Right cardiac atrium (tissue), 5 donors: ENCODE results near the gene BSN. TPM values are rescaled to one million over a fixed set of nuclear protein-coding genes. Genes with fewer than 3 reads are reported as not detected.
A peak's percentile ranks its signal among the peaks of the same experiment; 100 is the strongest.

ENCODE experiments used
- ATAC-seq, 2 donors: fragments of 200-7000 bp; cut with Tn5 transposase; one replicate each; pipeline versions ENCODE4 v1.8.0 to v1.9.1; 2020; ENCODE audit warnings: moderate library complexity in 2 of 2, mild to moderate bottlenecking in 1 of 2
- DNase-seq, 3 donors: peaks; one replicate each; pipeline ENCODE4 v3.0.0-alpha.2; 2020
- H3K27ac ChIP-seq: one replicate; pipeline ENCODE4 v1.5.1; 2013; ENCODE audit warnings: mild to moderate bottlenecking, low read length, control low read depth, moderate library complexity
- H3K27me3 ChIP-seq: one replicate; pipeline ENCODE4 v1.6.1; 2013; ENCODE audit not compliant: control insufficient read depth, insufficient read depth
- H3K4me1 ChIP-seq: one replicate; pipeline ENCODE4 v1.6.1; 2013; ENCODE audit warnings: low read length; ENCODE audit not compliant: control insufficient read depth, insufficient read depth
- H3K4me3 ChIP-seq: one replicate; pipeline ENCODE4 v1.5.1; 2013; ENCODE audit warnings: low read length, control low read depth
- H3K9me3 ChIP-seq: one replicate; pipeline ENCODE4 v1.6.1; 2013; ENCODE audit warnings: low read length; ENCODE audit not compliant: control insufficient read depth
- WGBS: extraction: QIAGEN DNeasy Blood & Tissue Kit; methylation state at CpG from one replicate; pipeline ENCODE4 v1.1.7; 2013; 5-methylcytosine and 5-hydroxymethylcytosine counted together
- intact Hi-C, 4 donors: fragments of 100-400 bp; cut with DNase I; formaldehyde crosslinking; loops; one replicate each; pipeline versions ENCODE4 v1.11.0 to v1.14.0; 2022 to 2023
- polyA plus RNA-seq: library from polyadenylated mRNA; stranded (reverse); fragments of 200-250 nt; gene quantifications from one replicate; pipeline ENCODE4 v1.2.3, GENCODE V29; 2013
- total RNA-seq, 4 donors: library from RNA; stranded (reverse); fragmentation: NEBNext Ultra II Directional; extraction: Animal tissue kit (Norgen Biotek cat#: 25700); gene quantifications; one replicate each; pipeline ENCODE4 v1.2.1, GENCODE V29; 2021
- donor health status: healthy with polysubstance abuse.
- donor health status: DM: no; HTN: yes; CAD: no.
- donor health status: DM: no; HTN: no; CAD: no.
- donor health status: DM: no; HTN: yes; CAD: no; lungs with severe emphysema.
- donor health status: DM: yes; HTN: yes; CAD: no.

Gene BSN
- total and polyA plus RNA-seq, 5 donors, result 0.25 to 1.4 (median 0.38) TPM

DNA sequence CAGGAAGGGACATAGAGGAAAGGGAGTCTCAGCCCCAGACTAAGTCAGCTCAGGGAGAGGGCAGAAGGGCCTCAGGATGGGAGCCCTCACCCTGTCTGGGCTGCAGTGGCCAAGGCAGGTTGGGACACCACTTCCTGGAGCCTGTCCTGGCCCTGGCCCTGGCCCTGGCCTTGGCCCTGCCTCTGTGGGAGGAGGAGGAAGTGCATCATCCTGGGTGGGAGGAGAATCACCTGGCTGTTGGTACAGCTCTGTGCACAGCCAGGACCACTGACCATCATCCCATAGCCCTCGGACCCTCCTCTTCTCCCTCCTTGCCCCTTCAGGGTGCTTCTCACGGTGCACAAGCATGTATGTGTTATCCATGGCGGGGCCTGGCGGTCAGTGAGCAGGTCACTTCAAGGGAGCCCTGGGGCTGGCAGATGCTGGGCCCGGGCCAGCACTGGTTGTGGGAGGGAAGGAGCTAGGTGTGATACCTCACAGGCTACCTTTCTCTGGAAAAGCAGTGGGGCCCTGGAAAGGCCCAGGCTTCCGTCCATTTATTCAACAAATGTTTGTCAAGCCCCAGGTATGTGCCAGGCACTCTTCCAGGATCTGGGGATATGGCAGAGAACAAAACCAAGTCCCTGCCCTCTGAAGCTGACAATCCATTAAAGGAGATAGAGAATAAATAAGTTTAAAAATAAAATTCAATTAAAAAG lies 111.7 kb downstream of the BSN start:
- intact Hi-C loops, result no loop called here
- Histone ChIP-seq H3K9me3 (no peaks in the 10 kb centered on the region), H3K27ac (no peak overlapping the region), H3K4me3 (no peak overlapping the region), H3K27me3 (no peaks in the 10 kb centered on the region), H3K4me1 (no peaks in the 10 kb centered on the region)
- ATAC-seq (no peak), DNase-seq (no peak)
- 85% methylated on average over 6 of the region's 6 CpGs for WGBS

DNA sequence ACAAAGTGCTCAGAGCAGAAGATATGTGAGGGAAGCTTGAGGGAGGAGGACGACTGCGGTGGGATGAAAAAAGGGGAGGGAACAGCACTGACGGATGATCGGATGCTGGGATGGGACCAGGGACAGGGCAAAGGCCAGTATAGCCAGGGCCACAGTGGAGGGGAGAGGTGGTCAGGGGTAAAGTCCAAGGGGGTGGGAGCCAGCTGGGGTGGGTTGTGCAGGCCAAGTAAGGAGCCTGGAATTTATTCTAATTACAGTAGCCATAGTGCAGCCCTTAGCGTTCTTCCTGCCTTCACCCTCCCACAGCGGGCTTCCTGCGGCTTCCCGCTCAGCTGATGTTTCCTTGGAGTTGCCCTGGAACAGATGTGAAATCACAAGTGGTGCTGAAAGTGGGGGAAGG lies 112.3 kb downstream of the BSN start:
- DNase-seq, result no peak
- ATAC-seq, result no peak
- Histone ChIP-seq H3K4me3 (no peak overlapping the region), H3K27me3 (no peaks in the 10 kb centered on the region), H3K4me1 (no peaks in the 10 kb centered on the region), H3K9me3 (no peaks in the 10 kb centered on the region), H3K27ac (no peak overlapping the region)
- intact Hi-C loops, result no loop called here
- 42% methylated on average over 8 of the region's 8 CpGs for WGBS

GRCh38 chr3:49667701-49668413 lies 113.6 kb downstream of the BSN start:
- WGBS, result 84% methylated on average over 25 of the region's 25 CpGs

GRCh38 chr3:49668414-49668797 lies 114.1 kb downstream of the BSN start:
- Histone ChIP-seq H3K9me3 (no peaks in the 10 kb centered on the region), H3K4me3 (no peak overlapping the region), H3K27me3 (no peaks in the 10 kb centered on the region), H3K4me1 (peaks cover 4% of the 10 kb centered on the region), H3K27ac (no peak overlapping the region)
- ATAC-seq (no peak), DNase-seq (peak in 1 of 3 donors; percentile 11)
- intact Hi-C loops, result no loop called here
- 43% methylated on average over 5 of the region's 5 CpGs for WGBS

More at GRCh38 chr3:49667701-49668413, 113.6 kb downstream of the BSN start:
- H3K27ac ChIP-seq, result no peak overlapping the region
- peak in 1 of 3 donors; percentile 25 for DNase-seq
- no peaks in the 10 kb centered on the region for H3K27me3 ChIP-seq
- H3K4me1 ChIP-seq, result no peaks in the 10 kb centered on the region
- H3K9me3 ChIP-seq, result no peaks in the 10 kb centered on the region
- H3K4me3 ChIP-seq, result no peak overlapping the region
- no peak for ATAC-seq
- intact Hi-C loops, result no loop called here

DNA sequence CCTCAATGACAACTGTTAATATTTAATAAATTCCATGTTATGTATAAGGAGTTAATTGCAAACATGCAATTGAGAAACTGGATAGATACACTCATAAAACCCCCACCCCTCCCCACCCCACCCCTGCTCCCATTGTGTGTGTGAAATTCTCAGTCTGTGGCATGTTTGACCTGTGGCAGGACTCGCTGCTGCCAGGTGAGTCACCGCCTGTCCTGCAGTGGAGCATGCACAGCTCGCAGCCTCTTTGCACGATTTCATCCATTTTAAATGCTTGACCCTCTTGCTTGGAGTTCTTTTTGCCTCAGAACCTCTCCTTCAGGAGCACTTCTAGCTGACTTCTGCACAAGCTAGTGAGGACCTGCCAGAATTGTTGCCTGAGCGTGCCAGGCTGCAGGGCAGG lies 114.6 kb downstream of the BSN start:
- 79% methylated on average over 5 of the region's 5 CpGs for WGBS
- peaks cover 4% of the 10 kb centered on the region for H3K4me1 ChIP-seq
- no peaks in the 10 kb centered on the region for H3K27me3 ChIP-seq
- H3K4me3 ChIP-seq, result no peak overlapping the region
- H3K27ac ChIP-seq, result no peak overlapping the region
- DNase-seq (peak in 1 of 3 donors; percentile 13), ATAC-seq (no peak)
- intact Hi-C loops, result no loop called here
- H3K9me3 ChIP-seq, result no peaks in the 10 kb centered on the region

DNA sequence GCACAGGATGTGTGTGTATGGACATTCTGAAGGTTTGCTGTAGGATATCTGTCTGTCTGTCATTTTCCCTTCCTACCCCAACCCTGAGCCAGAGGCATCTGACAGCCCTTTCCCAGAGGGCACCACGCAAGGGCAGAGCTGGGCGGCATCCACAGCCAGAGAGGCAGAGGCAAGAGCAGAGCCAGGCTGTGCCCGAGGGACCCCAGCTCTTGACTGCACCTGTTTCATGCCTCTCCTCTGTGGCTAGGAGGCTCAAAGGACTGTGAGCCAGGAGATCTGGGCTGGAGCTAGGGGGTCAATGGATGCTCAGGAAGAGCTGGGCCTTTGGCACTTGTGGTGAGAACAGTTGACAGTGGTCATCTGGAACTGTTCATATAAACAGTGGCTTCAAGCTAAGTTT lies 115.1 kb downstream of the BSN start:
- Histone ChIP-seq H3K27ac (no peak overlapping the region), H3K9me3 (no peaks in the 10 kb centered on the region), H3K27me3 (no peaks in the 10 kb centered on the region), H3K4me1 (peaks cover 4% of the 10 kb centered on the region), H3K4me3 (no peak overlapping the region)
- 84% methylated on average over 3 of the region's 3 CpGs for whole genome bisulfite sequencing
- ATAC-seq (no peak), DNase-seq (peak in 1 of 3 donors; percentile 29)
- intact Hi-C loops, result no loop called here

DNA sequence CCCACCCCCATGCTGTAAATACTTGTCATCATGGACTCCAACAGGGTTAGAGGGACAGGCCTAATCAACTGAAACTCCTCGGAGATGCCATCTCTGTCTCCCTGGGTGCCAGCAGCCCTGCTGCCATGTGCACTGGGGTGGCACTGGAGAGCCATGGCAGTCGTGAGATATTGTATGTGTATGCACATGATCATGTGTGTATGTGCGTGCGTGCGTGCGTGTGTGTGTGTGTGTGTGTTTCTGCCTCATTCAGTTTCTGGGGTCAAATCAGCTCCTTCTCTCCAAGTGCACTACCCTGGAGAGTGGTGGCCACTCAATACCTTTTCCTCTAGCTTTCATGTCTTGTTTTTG lies 116.6 kb downstream of the BSN start:
- H3K27me3 ChIP-seq, result no peaks in the 10 kb centered on the region
- ATAC-seq (no peak), DNase-seq (peak in 1 of 3 donors; percentile 34)
- H3K4me3 ChIP-seq, result no peak overlapping the region
- WGBS, result 66% methylated on average over 6 of the region's 6 CpGs
- intact Hi-C loops, result loop anchor here (2.0 to 10.0 kb wide), 4 partner anchors 129 to 206 kb away; no protein-coding TSS in a partner anchor
- peaks cover 5% of the 10 kb centered on the region for H3K4me1 ChIP-seq
- no peak overlapping the region for H3K27ac ChIP-seq
- H3K9me3 ChIP-seq, result no peaks in the 10 kb centered on the region

DNA sequence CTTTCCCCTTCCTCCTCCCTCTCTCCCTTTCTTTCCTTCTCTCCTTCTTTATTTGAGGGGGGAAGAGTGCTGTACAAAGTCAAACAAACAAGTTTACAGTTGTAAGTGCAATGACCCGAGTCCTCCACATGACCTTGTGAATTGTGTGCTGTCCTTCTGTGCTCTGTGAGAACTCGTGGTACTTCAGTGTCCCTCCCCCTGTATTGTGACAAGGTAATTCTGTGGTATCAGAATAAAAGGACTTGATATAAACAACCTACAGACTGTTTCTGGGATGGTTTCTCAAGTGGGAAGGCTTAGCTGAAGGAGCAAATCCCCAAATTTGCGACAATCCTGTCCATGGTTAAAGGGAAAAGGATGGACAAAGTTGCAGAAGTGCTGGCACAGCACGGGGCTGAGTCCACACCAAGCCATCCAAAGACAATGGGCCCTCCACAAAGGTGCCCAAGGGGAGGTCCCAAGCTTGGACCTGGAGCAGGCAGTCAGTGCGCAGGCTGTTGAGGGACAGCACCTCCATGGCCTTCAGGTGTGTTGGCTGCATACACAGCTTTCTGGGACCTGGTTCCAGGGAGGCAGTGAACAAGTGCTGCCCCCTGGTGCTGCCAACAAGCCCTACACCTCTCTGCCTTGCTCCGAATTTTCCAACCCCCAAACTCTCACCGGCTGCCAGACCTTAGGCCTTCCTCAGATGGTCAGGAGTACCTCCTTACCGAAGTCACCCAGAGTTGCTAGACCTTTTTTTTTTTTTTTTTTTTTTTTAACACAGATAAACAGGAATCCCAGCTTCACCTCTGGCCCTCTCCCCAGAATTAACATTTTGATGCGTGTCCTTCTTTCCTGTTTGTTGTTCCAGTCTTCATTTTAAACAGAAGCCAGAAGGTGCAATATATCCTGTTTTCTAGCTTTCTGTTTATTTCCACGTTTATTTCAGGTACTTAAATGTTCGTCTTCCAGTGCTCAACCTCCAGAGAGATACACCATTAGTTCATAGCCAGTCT lies 117.3 kb downstream of the BSN start:
- no peak for ATAC-seq
- no peak overlapping the region for H3K4me3 ChIP-seq
- peak; percentile 49 to 80 (median 78) for DNase-seq
- peaks cover 5% of the 10 kb centered on the region for H3K4me1 ChIP-seq
- intact Hi-C loops, result loop anchor here (2.0 to 10.0 kb wide), 4 partner anchors 129 to 207 kb away; no protein-coding TSS in a partner anchor
- no peaks in the 10 kb centered on the region for H3K9me3 ChIP-seq
- H3K27me3 ChIP-seq, result no peaks in the 10 kb centered on the region
- H3K27ac ChIP-seq, result no peak overlapping the region
- 40% methylated on average over 11 of the region's 11 CpGs for WGBS

DNA sequence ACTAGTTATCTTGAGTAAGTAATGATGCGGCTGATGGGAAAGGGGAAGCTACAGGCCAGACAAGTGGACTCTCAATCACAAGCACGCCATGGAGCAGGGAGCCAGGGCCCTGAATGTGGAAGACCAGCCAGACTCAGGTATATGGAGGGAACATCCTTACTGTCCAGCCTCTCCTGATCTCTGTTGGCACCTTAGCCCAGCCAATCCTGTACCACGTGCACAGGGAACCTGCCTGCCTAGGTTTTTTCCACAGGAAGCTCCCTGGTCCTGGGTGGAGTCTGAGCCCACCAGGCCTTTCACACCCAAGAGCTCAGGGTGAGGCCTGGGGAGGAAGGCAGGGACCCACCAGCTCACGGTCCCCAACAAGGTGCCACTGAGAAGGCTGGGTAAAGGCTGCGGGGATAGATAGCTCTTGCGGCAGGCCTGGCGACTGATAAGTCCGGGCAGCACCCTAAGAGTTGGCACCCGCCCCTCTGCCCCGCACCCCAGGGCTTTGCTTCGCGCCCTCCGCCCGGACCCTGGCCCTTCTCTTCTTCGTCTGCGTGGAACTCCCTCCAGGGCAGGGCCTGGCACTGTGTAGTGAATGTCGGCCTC lies 118.9 kb downstream of the BSN start:
- H3K27me3 ChIP-seq, result no peaks in the 10 kb centered on the region
- intact Hi-C loops, result loop anchor here (5.0 to 10.0 kb wide), 3 partner anchors 131 to 208 kb away; no protein-coding TSS in a partner anchor
- no peak for ATAC-seq
- peak overlapping the region; percentile 67 for H3K4me3 ChIP-seq
- H3K4me1 ChIP-seq, result peaks cover 5% of the 10 kb centered on the region
- 22% methylated on average over 17 of the region's 17 CpGs for WGBS
- DNase-seq, result no peak
- H3K9me3 ChIP-seq, result no peaks in the 10 kb centered on the region
- peak overlapping the region; percentile 53 for H3K27ac ChIP-seq

- Histone ChIP-seq H3K27me3 (no peaks in the 10 kb centered on the region), H3K4me1 (peaks cover 5% of the 10 kb centered on the region), H3K4me3 (peak within 1 kb of the TSS; percentile 67), H3K9me3 (no peaks in the 10 kb centered on the region), H3K27ac (peak within 1 kb of the TSS; percentile 74)
- under 1% methylated on average over 71 of the region's 71 CpGs for WGBS
- DNase-seq, result peak; percentile 98 to 99 (median 98)
- peak; percentile 94 to 95 for ATAC-seq
- intact Hi-C loops, result loop anchor here (5.0 to 10.0 kb wide), 3 partner anchors 132 to 209 kb away; no protein-coding TSS in a partner anchor
These were observed 119.6 kb downstream of the BSN start, which contains the start of gene APEH for GRCh38 chr3:49673715-49674496. Gene APEH (plus strand): TSS chr3:49674351. CDS start chr3:49674402, 51 bp downstream.
